Measurements from ENCODE around the gene ACVR1.

- TF ChIP-seq, protein P1, sequence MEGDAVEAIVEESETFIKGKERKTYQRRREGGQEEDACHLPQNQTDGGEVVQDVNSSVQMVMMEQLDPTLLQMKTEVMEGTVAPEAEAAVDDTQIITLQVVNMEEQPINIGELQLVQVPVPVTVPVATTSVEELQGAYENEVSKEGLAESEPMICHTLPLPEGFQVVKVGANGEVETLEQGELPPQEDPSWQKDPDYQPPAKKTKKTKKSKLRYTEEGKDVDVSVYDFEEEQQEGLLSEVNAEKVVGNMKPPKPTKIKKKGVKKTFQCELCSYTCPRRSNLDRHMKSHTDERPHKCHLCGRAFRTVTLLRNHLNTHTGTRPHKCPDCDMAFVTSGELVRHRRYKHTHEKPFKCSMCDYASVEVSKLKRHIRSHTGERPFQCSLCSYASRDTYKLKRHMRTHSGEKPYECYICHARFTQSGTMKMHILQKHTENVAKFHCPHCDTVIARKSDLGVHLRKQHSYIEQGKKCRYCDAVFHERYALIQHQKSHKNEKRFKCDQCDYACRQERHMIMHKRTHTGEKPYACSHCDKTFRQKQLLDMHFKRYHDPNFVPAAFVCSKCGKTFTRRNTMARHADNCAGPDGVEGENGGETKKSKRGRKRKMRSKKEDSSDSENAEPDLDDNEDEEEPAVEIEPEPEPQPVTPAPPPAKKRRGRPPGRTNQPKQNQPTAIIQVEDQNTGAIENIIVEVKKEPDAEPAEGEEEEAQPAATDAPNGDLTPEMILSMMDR (IDR thresholded peaks at IDR 0.05): no peak
- TF ChIP-seq SIN3A (IDR thresholded peaks at IDR 0.05; ENCODE audit: borderline replicate concordance, insufficient read depth, low read depth, low read length): no peak
These were observed 24.1 kb upstream of the ACVR1 start for GRCh38 chr2:157900203-157900602.

Data from Panc1 (cell line).